ENCODE data around the gene MGLL.

DNA sequence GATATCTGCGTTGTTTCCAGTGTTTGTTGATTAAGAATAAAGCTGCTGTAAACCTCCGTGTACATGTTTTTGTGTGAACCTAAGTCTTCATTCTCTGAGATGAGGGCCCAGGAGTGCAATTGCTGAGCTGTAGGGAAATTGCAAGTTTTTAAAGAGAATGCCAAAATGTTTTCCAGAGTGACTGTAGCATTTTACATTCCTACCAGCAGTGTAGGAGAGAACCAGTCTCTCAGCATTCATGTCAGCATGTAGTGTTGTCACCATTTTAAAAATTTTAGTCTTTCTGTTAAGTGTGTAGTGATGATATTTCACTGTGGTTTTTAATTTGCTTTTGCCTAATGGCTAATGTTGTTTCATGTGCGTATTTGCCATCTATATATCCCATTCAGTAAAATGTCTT lies 3.4 kb upstream of the MGLL start:
- TF ChIP-seq, protein P1, sequence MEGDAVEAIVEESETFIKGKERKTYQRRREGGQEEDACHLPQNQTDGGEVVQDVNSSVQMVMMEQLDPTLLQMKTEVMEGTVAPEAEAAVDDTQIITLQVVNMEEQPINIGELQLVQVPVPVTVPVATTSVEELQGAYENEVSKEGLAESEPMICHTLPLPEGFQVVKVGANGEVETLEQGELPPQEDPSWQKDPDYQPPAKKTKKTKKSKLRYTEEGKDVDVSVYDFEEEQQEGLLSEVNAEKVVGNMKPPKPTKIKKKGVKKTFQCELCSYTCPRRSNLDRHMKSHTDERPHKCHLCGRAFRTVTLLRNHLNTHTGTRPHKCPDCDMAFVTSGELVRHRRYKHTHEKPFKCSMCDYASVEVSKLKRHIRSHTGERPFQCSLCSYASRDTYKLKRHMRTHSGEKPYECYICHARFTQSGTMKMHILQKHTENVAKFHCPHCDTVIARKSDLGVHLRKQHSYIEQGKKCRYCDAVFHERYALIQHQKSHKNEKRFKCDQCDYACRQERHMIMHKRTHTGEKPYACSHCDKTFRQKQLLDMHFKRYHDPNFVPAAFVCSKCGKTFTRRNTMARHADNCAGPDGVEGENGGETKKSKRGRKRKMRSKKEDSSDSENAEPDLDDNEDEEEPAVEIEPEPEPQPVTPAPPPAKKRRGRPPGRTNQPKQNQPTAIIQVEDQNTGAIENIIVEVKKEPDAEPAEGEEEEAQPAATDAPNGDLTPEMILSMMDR (IDR thresholded peaks at IDR 0.05): no peak
- TF ChIP-seq POLR2A (IDR thresholded peaks at IDR 0.05): no peak

All from ovary (tissue), 3 donors.